K562 (cell line): ENCODE results near the gene CD109. TPM values are rescaled to one million over a fixed set of nuclear protein-coding genes. Genes with fewer than 3 reads are reported as not detected.

Experiments used
- CREM ChIP-seq: IDR thresholded peaks from 2 replicates; pipeline ENCODE4 v1.6.1; 2014; ENCODE audit warnings: antibody characterized with exemption, low read depth
- HDAC2 ChIP-seq: fragments of 450-650 bp; IDR thresholded peaks from 2 replicates; pipeline ENCODE4 v1.6.1; 2016; ENCODE audit warnings: mild to moderate bottlenecking
- MEIS2 ChIP-seq: fragments of 450-650 bp; IDR thresholded peaks from 2 replicates; pipeline ENCODE4 v1.6.1; 2014; ENCODE audit warnings: mild to moderate bottlenecking; ENCODE audit not compliant: partially characterized antibody
- PHB ChIP-seq: fragments of 250-450 bp; sonication (Bioruptor Pico); IDR thresholded peaks from 2 replicates; pipeline ENCODE4 v1.5.0; 2021
- PPARD ChIP-seq: fragments of 250-450 bp; sonication (Bioruptor Pico); IDR thresholded peaks from 2 replicates; pipeline ENCODE4 v1.8.0; 2022; ENCODE audit warnings: inconsistent platforms, mild to moderate bottlenecking, moderate library complexity
- PTTG1 ChIP-seq: fragments of 450-650 bp; IDR thresholded peaks from 2 replicates; pipeline ENCODE4 v1.6.1; 2016; ENCODE audit warnings: low read depth, mild to moderate bottlenecking, missing genetic modification characterization, missing compliant biosample characterization
- RBM14 ChIP-seq: fragments of 200-400 bp; formaldehyde crosslinking; IDR thresholded peaks from 2 replicates; pipeline ENCODE4 v1.6.1; 2018; ENCODE audit warnings: low read depth, mild to moderate bottlenecking, low read length, moderate library complexity, borderline replicate concordance; ENCODE audit not compliant: insufficient read depth
- TBL1XR1 ChIP-seq, 2 experiments: IDR thresholded peaks; 2 replicates each; pipeline ENCODE4 v1.6.1; 2012; ENCODE audit warnings: improper control_type of control experiment in 2 of 2, low read length in 2 of 2, mild to moderate bottlenecking in 1 of 2
- TFAM ChIP-seq: fragments of 250-450 bp; sonication (Bioruptor Pico); conservative IDR thresholded peaks from 2 replicates; pipeline ENCODE4 v1.5.0; 2021; ENCODE audit warnings: mild to moderate bottlenecking, moderate library complexity
- polyA plus RNA-seq, 8 experiments: library from polyadenylated mRNA; depleted of rRNA in 4 of 8; stranded (reverse) in 5 of 8; unstranded in 3 of 8; fragments of >200 nt; fragmentation: Nextera tagmentation in 2 of 8; fragmentation: Illumina TruSeq in 1 of 8; extraction: Ambion mirVana in 2 of 8; extraction: Trizol in 1 of 8; gene quantifications; 2 replicates each; pipeline versions ENCODE4 v1.2.1 to v1.2.3, GENCODE V29; 2011 to 2014; ENCODE audit warnings: inconsistent platforms in 1 of 8, missing spikeins in 1 of 8
- total RNA-seq, 7 experiments: library from RNA; depleted of rRNA in 6 of 7; stranded (reverse); fragments of >200 nt in 6 of 7; fragmentation: Illumina TruSeq in 2 of 7; extraction: Trizol in 2 of 7; gene quantifications; 2 replicates each; pipeline versions ENCODE4 v1.2.1 to v1.2.3, GENCODE V29; 2011 to 2021; ENCODE audit warnings: low replicate concordance in 1 of 7
- TF ChIP-seq, protein P1 (sequence below), 2 experiments: fragments of 450-650 bp in 1 of 2; sonication (generic) in 1 of 2; formaldehyde crosslinking in 1 of 2; IDR thresholded peaks; 2 replicates each; pipeline versions ENCODE4 v1.7.1 to v1.9.0; 2016 to 2022; ENCODE audit warnings: inconsistent platforms in 1 of 2, mild to moderate bottlenecking in 1 of 2, missing genetic modification reagents in 1 of 2
- TF ChIP-seq, protein P2 (sequence below): fragments of 250-450 bp; sonication (Bioruptor Pico); IDR thresholded peaks from 2 replicates; pipeline ENCODE4 v1.8.0; 2022; ENCODE audit warnings: moderate library complexity, mild to moderate bottlenecking, inconsistent platforms
- TF ChIP-seq, protein P3 (sequence below): fragments of 450-650 bp; IDR thresholded peaks from 2 replicates; pipeline ENCODE4 v1.6.1; 2016; ENCODE audit warnings: mild to moderate bottlenecking

Gene CD109
- total and polyA plus RNA-seq, 9 of the 15 experiments (the other 6 are each of a cell fraction or from before 2014, with no cell fraction given): under 0.01 to 0.22 (median 0.11) TPM

DNA sequence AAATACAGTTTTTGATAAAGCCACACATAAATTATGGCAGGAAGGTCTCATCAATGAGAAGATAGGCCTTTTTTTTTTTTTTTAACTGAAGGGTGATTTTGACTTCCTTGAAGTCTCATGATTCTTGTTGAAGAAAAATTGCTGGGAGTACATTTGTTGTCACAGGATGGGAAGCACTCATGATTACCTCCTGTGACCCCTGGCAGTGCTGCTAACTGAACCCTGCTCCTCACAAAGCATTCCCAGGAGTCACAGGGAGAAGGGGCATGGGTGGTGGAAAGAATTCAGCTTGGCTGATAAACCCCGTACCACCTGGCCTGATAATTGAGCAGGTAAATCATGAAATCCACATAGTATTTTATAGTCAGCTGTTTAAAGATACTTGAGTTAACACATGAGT lies 86.9 kb downstream of the CD109 start (continued):
- TF ChIP-seq, protein P1, sequence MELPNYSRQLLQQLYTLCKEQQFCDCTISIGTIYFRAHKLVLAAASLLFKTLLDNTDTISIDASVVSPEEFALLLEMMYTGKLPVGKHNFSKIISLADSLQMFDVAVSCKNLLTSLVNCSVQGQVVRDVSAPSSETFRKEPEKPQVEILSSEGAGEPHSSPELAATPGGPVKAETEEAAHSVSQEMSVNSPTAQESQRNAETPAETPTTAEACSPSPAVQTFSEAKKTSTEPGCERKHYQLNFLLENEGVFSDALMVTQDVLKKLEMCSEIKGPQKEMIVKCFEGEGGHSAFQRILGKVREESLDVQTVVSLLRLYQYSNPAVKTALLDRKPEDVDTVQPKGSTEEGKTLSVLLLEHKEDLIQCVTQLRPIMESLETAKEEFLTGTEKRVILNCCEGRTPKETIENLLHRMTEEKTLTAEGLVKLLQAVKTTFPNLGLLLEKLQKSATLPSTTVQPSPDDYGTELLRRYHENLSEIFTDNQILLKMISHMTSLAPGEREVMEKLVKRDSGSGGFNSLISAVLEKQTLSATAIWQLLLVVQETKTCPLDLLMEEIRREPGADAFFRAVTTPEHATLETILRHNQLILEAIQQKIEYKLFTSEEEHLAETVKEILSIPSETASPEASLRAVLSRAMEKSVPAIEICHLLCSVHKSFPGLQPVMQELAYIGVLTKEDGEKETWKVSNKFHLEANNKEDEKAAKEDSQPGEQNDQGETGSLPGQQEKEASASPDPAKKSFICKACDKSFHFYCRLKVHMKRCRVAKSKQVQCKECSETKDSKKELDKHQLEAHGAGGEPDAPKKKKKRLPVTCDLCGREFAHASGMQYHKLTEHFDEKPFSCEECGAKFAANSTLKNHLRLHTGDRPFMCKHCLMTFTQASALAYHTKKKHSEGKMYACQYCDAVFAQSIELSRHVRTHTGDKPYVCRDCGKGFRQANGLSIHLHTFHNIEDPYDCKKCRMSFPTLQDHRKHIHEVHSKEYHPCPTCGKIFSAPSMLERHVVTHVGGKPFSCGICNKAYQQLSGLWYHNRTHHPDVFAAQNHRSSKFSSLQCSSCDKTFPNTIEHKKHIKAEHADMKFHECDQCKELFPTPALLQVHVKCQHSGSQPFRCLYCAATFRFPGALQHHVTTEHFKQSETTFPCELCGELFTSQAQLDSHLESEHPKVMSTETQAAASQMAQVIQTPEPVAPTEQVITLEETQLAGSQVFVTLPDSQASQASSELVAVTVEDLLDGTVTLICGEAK (IDR thresholded peaks at IDR 0.05): no peak
- TF ChIP-seq, protein P1 (CRISPR knock-in tag; IDR thresholded peaks at IDR 0.05): no peak
- TF ChIP-seq PHB (CRISPR knock-in tag) (no peak), PPARD (CRISPR knock-in tag) (no peak), MEIS2 (no peak), PTTG1 (tag) (no peak), RBM14 (no peak), HDAC2 (no peak), TBL1XR1 (IDR thresholded peaks at IDR 0.05; ENCODE audit: low read length in 2 of 2) (no peak), CREM (no peak), TFAM (CRISPR knock-in tag) (no peak)
- TF ChIP-seq, protein P2, sequence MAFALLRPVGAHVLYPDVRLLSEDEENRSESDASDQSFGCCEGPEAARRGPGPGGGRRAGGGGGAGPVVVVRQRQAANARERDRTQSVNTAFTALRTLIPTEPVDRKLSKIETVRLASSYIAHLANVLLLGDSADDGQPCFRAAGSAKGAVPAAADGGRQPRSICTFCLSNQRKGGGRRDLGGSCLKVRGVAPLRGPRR: no peak
- TF ChIP-seq, protein P3, sequence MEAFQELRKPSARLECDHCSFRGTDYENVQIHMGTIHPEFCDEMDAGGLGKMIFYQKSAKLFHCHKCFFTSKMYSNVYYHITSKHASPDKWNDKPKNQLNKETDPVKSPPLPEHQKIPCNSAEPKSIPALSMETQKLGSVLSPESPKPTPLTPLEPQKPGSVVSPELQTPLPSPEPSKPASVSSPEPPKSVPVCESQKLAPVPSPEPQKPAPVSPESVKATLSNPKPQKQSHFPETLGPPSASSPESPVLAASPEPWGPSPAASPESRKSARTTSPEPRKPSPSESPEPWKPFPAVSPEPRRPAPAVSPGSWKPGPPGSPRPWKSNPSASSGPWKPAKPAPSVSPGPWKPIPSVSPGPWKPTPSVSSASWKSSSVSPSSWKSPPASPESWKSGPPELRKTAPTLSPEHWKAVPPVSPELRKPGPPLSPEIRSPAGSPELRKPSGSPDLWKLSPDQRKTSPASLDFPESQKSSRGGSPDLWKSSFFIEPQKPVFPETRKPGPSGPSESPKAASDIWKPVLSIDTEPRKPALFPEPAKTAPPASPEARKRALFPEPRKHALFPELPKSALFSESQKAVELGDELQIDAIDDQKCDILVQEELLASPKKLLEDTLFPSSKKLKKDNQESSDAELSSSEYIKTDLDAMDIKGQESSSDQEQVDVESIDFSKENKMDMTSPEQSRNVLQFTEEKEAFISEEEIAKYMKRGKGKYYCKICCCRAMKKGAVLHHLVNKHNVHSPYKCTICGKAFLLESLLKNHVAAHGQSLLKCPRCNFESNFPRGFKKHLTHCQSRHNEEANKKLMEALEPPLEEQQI: no peak
- TF ChIP-seq, all 486 proteins: peak for 0
